H9 (cell line): ENCODE data around the gene SCN1A. TPM values are rescaled to one million over a fixed set of nuclear protein-coding genes. Genes with fewer than 3 reads are reported as not detected.

Experiments
- DNase-seq: peaks from one replicate; pipeline ENCODE4 v3.0.0-alpha.2; 2017
- H2AFZ ChIP-seq: one replicate; pipeline ENCODE4 v1.6.1; 2013; ENCODE audit warnings: mild to moderate bottlenecking, low read length, control low read depth, moderate library complexity
- H2AK5ac ChIP-seq: 2 replicates; pipeline ENCODE4 v1.6.1; 2013; ENCODE audit warnings: low read length, control low read depth, mixed read lengths; ENCODE audit not compliant: insufficient read length
- H2BK120ac ChIP-seq: one replicate; pipeline ENCODE4 v1.6.1; 2013; ENCODE audit warnings: low read depth, mild to moderate bottlenecking, low read length, control low read depth, inconsistent platforms; ENCODE audit not compliant: poor library complexity, severe bottlenecking
- H2BK12ac ChIP-seq: 2 replicates; pipeline ENCODE4 v1.6.1; 2013; ENCODE audit warnings: low read length, control low read depth, mixed read lengths, low read depth; ENCODE audit not compliant: insufficient read length
- H2BK15ac ChIP-seq: 2 replicates; pipeline ENCODE4 v1.6.1; 2013; ENCODE audit warnings: low read depth, low read length, control low read depth
- H2BK20ac ChIP-seq: one replicate; pipeline ENCODE4 v1.6.1; 2013; ENCODE audit warnings: low read depth, mild to moderate bottlenecking, low read length, control low read depth, inconsistent platforms; ENCODE audit not compliant: poor library complexity, severe bottlenecking
- H2BK5ac ChIP-seq: 2 replicates; pipeline ENCODE4 v1.6.1; 2013; ENCODE audit warnings: low read length, control low read depth, mixed read lengths; ENCODE audit not compliant: insufficient read length
- H3K14ac ChIP-seq: 2 replicates; pipeline ENCODE4 v1.6.1; 2013; ENCODE audit warnings: low read length, control low read depth; ENCODE audit not compliant: insufficient read depth
- H3K18ac ChIP-seq: 2 replicates; pipeline ENCODE4 v1.6.1; 2013; ENCODE audit warnings: low read depth, mild to moderate bottlenecking, mixed read lengths, low read length, control low read depth; ENCODE audit not compliant: insufficient read length
- H3K23ac ChIP-seq: 2 replicates; pipeline ENCODE4 v1.6.1; 2013; ENCODE audit warnings: low read length, control low read depth, mixed read lengths, low read depth; ENCODE audit not compliant: insufficient read length
- H3K23me2 ChIP-seq: 2 replicates; pipeline ENCODE4 v1.6.1; 2013; ENCODE audit warnings: low read depth, mild to moderate bottlenecking, mixed read lengths, low read length, control low read depth; ENCODE audit not compliant: insufficient read length, poor library complexity, severe bottlenecking
- H3K27ac ChIP-seq: 2 replicates; pipeline ENCODE4 v1.5.1; 2013; ENCODE audit warnings: low read length, control low read depth, mixed read lengths, low read depth; ENCODE audit not compliant: insufficient read length
- H3K27me3 ChIP-seq: 2 replicates; pipeline ENCODE4 v1.6.1; 2013; ENCODE audit warnings: low read length, control low read depth, inconsistent platforms; ENCODE audit not compliant: insufficient read depth
- H3K4ac ChIP-seq: 2 replicates; pipeline ENCODE4 v1.6.1; 2013; ENCODE audit warnings: low read depth, mild to moderate bottlenecking, control low read depth, inconsistent platforms, low read length, moderate library complexity
- H3K4me1 ChIP-seq: 2 replicates; pipeline ENCODE4 v1.6.1; 2013; ENCODE audit warnings: low read length, control low read depth, inconsistent platforms; ENCODE audit not compliant: insufficient read depth
- H3K4me2 ChIP-seq: 2 replicates; pipeline ENCODE4 v1.6.1; 2013; ENCODE audit warnings: low read length, control low read depth, mixed read lengths; ENCODE audit not compliant: insufficient read length, insufficient read depth
- H3K56ac ChIP-seq: 2 replicates; pipeline ENCODE4 v1.6.1; 2013; ENCODE audit warnings: low read depth, mild to moderate bottlenecking, mixed read lengths, low read length, control low read depth; ENCODE audit not compliant: insufficient read length
- H3K79me1 ChIP-seq: 2 replicates; pipeline ENCODE4 v1.6.1; 2013; ENCODE audit warnings: low read depth, mild to moderate bottlenecking, moderate library complexity, low read length, control low read depth, inconsistent platforms; ENCODE audit not compliant: insufficient read depth, poor library complexity, severe bottlenecking
- H3K79me2 ChIP-seq: 2 replicates; pipeline ENCODE4 v1.6.1; 2013; ENCODE audit warnings: low read length, control low read depth, inconsistent platforms; ENCODE audit not compliant: insufficient read depth
- H3K9ac ChIP-seq: 2 replicates; pipeline ENCODE4 v1.6.1; 2013; ENCODE audit warnings: low read length, control low read depth, mixed read lengths; ENCODE audit not compliant: insufficient read length; ENCODE audit errors: extremely low read depth
- H3K9me3 ChIP-seq: one replicate; pipeline ENCODE4 v1.6.1; 2013; ENCODE audit warnings: low read depth, low read length, inconsistent platforms; ENCODE audit not compliant: control insufficient read depth
- H3T11ph ChIP-seq: one replicate; pipeline ENCODE4 v1.6.1; 2013; ENCODE audit warnings: mild to moderate bottlenecking, low read length, control low read depth, inconsistent platforms
- H4K20me1 ChIP-seq: one replicate; pipeline ENCODE4 v1.6.1; 2013; ENCODE audit not compliant: control insufficient read depth, insufficient read length, insufficient read depth
- H4K5ac ChIP-seq: 2 replicates; pipeline ENCODE4 v1.6.1; 2013; ENCODE audit warnings: low read depth, mild to moderate bottlenecking, mixed read lengths, low read length, control low read depth; ENCODE audit not compliant: insufficient read length
- H4K8ac ChIP-seq: replicated peaks from 2 replicates; pipeline ENCODE4 v1.6.1; 2013; ENCODE audit warnings: low read length, control low read depth, mixed read lengths, low read depth; ENCODE audit not compliant: insufficient read length
- H4K91ac ChIP-seq: 2 replicates; pipeline ENCODE4 v1.6.1; 2013; ENCODE audit warnings: low read depth, mild to moderate bottlenecking, moderate library complexity, mixed read lengths, low read length, control low read depth; ENCODE audit not compliant: insufficient read length
- H3K27ac Mint-ChIP-seq, 3 experiments: 2 replicates in 2 of 3; 3 replicates in 1 of 3; pipeline ENCODE4 v1.8.0; 2020 to 2021; ENCODE audit warnings: mixed read lengths in 3 of 3, mild to moderate bottlenecking in 1 of 3, moderate library complexity in 1 of 3
- H3K27me3 Mint-ChIP-seq: 2 replicates; pipeline ENCODE4 v1.8.0; 2021; ENCODE audit warnings: low read depth, mild to moderate bottlenecking, moderate library complexity, mixed read lengths
- H3K36me3 Mint-ChIP-seq, 3 experiments: 2 replicates in 2 of 3; 3 replicates in 1 of 3; pipeline ENCODE4 v1.8.0; 2020 to 2021; ENCODE audit warnings: low read depth in 3 of 3, mixed read lengths in 3 of 3; ENCODE audit not compliant: insufficient read depth in 1 of 3
- H3K4me1 Mint-ChIP-seq, 2 experiments: 2 replicates each; pipeline ENCODE4 v1.8.0; 2020; ENCODE audit warnings: mixed read lengths in 2 of 2
- H3K4me3 Mint-ChIP-seq, 2 experiments: 2 replicates in 1 of 2; 3 replicates in 1 of 2; pipeline ENCODE4 v1.8.0; 2020 to 2021; ENCODE audit warnings: mild to moderate bottlenecking in 2 of 2, mixed read lengths in 2 of 2, moderate library complexity in 1 of 2
- H3K9me3 Mint-ChIP-seq, 2 experiments: 2 replicates in 1 of 2; 3 replicates in 1 of 2; pipeline ENCODE4 v1.8.0; 2020; ENCODE audit warnings: mild to moderate bottlenecking in 2 of 2, mixed read lengths in 2 of 2, moderate library complexity in 1 of 2
- CTCF ChIP-seq: fragments of 200-600 bp; sonication (generic); conservative IDR thresholded peaks from 3 replicates; pipeline ENCODE4 v1.8.0; 2021; ENCODE audit warnings: antibody characterized with exemption, mild to moderate bottlenecking
- WGBS: extraction: QIAGEN DNeasy Blood & Tissue Kit; methylation state at CpG from one replicate; pipeline ENCODE4 v1.1.7; 2013; ENCODE audit warnings: missing lambda C conversion rate, low lambda C conversion rate, mixed read lengths; ENCODE audit not compliant: insufficient read length; ENCODE audit errors: extremely low coverage; 5-methylcytosine and 5-hydroxymethylcytosine counted together
- total RNA-seq: library from RNA; stranded (reverse); gene quantifications from 2 replicates; pipeline ENCODE4 v1.2.1, GENCODE V29; 2021

The SCN1A gene
- total RNA-seq, 1 experiment from 2014 or later = 0.13 TPM

DNA sequence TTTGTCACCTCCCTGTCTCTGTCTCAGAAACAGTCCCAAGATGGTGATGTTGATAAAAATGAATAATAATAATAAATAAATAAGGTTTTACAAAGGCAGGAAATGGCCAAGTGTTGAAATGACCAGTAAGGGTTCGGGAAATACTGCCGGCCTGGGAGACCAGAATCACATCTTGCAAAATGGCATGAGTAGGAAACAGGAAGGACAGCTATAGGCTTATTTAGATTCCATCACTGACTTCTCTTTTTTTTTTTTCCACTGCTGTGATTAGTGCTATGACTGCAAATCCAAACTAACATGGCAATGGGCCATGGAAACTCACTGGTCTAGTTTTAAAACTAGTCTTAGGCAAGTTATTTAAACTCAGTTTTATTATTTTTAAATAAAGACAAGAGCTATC lies 60.6 kb downstream of the SCN1A start:
- H4K20me1 ChIP-seq = no peaks in the 10 kb centered on the region
- no peak overlapping the region for H4K91ac ChIP-seq
- Mint-ChIP-seq H3K36me3 (no peaks in the 10 kb centered on the region), H3K27me3 (no peaks in the 10 kb centered on the region), H3K9me3 (no peaks in the 10 kb centered on the region), H3K4me1 (no peaks in the 10 kb centered on the region), H3K4me3 (no peak overlapping the region), H3K27ac (no peak overlapping the region)
- H3K9ac ChIP-seq = no peak overlapping the region
- no peaks in the 10 kb centered on the region for H3K9me3 ChIP-seq
- no peak overlapping the region for H3K4ac ChIP-seq
- no CpG with 5 or more reads among the region's 2 CpGs for WGBS
- no peak overlapping the region for H3T11ph ChIP-seq
- no peaks in the 10 kb centered on the region for H3K79me1 ChIP-seq
- H2BK20ac ChIP-seq = no peak overlapping the region
- no peak overlapping the region for H2BK12ac ChIP-seq
- TF ChIP-seq CTCF = no peak
- H3K14ac ChIP-seq = no peak overlapping the region
- no peaks in the 10 kb centered on the region for H3K27me3 ChIP-seq
- no peak overlapping the region for H2BK15ac ChIP-seq
- no peaks in the 10 kb centered on the region for H3K4me1 ChIP-seq
- no peak overlapping the region for H2AFZ ChIP-seq
- H3K27ac ChIP-seq = no peak overlapping the region
- H2AK5ac ChIP-seq = no peak overlapping the region
- H3K18ac ChIP-seq = no peak overlapping the region
- H4K8ac ChIP-seq = no peak overlapping the region
- H3K23me2 ChIP-seq = no peaks in the 10 kb centered on the region
- no peak overlapping the region for H3K23ac ChIP-seq
- no peak overlapping the region for H3K4me2 ChIP-seq
- no peak for DNase-seq
- H4K5ac ChIP-seq = no peak overlapping the region
- no peaks in the 10 kb centered on the region for H3K79me2 ChIP-seq
- no peak overlapping the region for H2BK5ac ChIP-seq
- no peak overlapping the region for H3K56ac ChIP-seq
- no peak overlapping the region for H2BK120ac ChIP-seq
